HepG2 (cell line): ENCODE data around the gene CS. TPM values are rescaled to one million over a fixed set of nuclear protein-coding genes. Genes with fewer than 3 reads are reported as not detected.

Source experiments
- CAMTA2 ChIP-seq: sonication (generic); formaldehyde crosslinking; IDR thresholded peaks from 2 replicates; pipeline ENCODE4 v1.4.0; 2020; ENCODE audit warnings: mild to moderate bottlenecking, missing genetic modification reagents, borderline replicate concordance
- CBX5 ChIP-seq: sonication (generic); formaldehyde crosslinking; IDR thresholded peaks from 2 replicates; pipeline ENCODE4 v1.4.0; 2020; ENCODE audit warnings: missing genetic modification reagents, borderline replicate concordance
- CSRNP1 ChIP-seq: sonication (generic); formaldehyde crosslinking; IDR thresholded peaks from 2 replicates; pipeline ENCODE4 v1.8.1; 2023; ENCODE audit warnings: mild to moderate bottlenecking, missing genetic modification reagents
- DRAP1 ChIP-seq: IDR thresholded peaks from 2 replicates; pipeline ENCODE4 v1.6.1; 2016; ENCODE audit warnings: missing genetic modification reagents, missing compliant biosample characterization
- ERF ChIP-seq: IDR thresholded peaks from 2 replicates; pipeline ENCODE4 v1.6.1; 2018; ENCODE audit warnings: missing biosample characterization, missing genetic modification reagents
- FOXO1 ChIP-seq: sonication (generic); formaldehyde crosslinking; IDR thresholded peaks from 2 replicates; pipeline ENCODE4 v1.4.0; 2020; ENCODE audit warnings: missing genetic modification reagents
- GMEB1 ChIP-seq: sonication (generic); formaldehyde crosslinking; IDR thresholded peaks from 2 replicates; pipeline ENCODE4 v1.5.1; 2020; ENCODE audit warnings: missing genetic modification reagents, mild to moderate bottlenecking, borderline replicate concordance
- HDAC1 ChIP-seq: sonication (generic); formaldehyde crosslinking; IDR thresholded peaks from 2 replicates; pipeline ENCODE4 v1.5.1; 2020; ENCODE audit warnings: mild to moderate bottlenecking, missing genetic modification reagents
- MNT ChIP-seq: fragments of 450-650 bp; IDR thresholded peaks from 2 replicates; pipeline ENCODE4 v1.6.1; 2016
- MTA1 ChIP-seq: sonication (generic); formaldehyde crosslinking; IDR thresholded peaks from 2 replicates; pipeline ENCODE4 v1.4.0; 2020; ENCODE audit warnings: missing genetic modification reagents, mild to moderate bottlenecking, borderline replicate concordance
- POLR2G ChIP-seq: fragments of 200-400 bp; formaldehyde crosslinking; IDR thresholded peaks from 2 replicates; pipeline ENCODE4 v1.6.1; 2018; ENCODE audit warnings: mild to moderate bottlenecking, low read depth, low read length, moderate library complexity
- PPARG ChIP-seq: conservative IDR thresholded peaks from 2 replicates; pipeline ENCODE4 v1.6.1; 2016; ENCODE audit warnings: missing biosample characterization, missing genetic modification reagents
- TBX3 ChIP-seq: fragments of 450-650 bp; IDR thresholded peaks from 2 replicates; pipeline ENCODE4 v1.6.1; 2017; ENCODE audit warnings: antibody characterized with exemption, mild to moderate bottlenecking, inconsistent platforms, borderline replicate concordance
- ZNF331 ChIP-seq: sonication (generic); formaldehyde crosslinking; IDR thresholded peaks from 2 replicates; pipeline ENCODE4 v1.4.0; 2020; ENCODE audit warnings: missing genetic modification reagents
- ZNF431 ChIP-seq: sonication (generic); formaldehyde crosslinking; IDR thresholded peaks from 2 replicates; pipeline ENCODE4 v1.9.0; 2022; ENCODE audit warnings: missing genetic modification reagents, low read depth, mild to moderate bottlenecking, borderline replicate concordance
- ZNF446 ChIP-seq: sonication (generic); formaldehyde crosslinking; IDR thresholded peaks from 2 replicates; pipeline ENCODE4 v1.5.0; 2020; ENCODE audit warnings: mild to moderate bottlenecking, missing genetic modification reagents
- ZNF589 ChIP-seq: sonication (generic); formaldehyde crosslinking; conservative IDR thresholded peaks from 2 replicates; pipeline ENCODE4 v1.8.0; 2022; ENCODE audit warnings: mild to moderate bottlenecking, moderate library complexity, missing genetic modification reagents
- ZNF639 ChIP-seq: conservative IDR thresholded peaks from 2 replicates; pipeline ENCODE4 v1.6.1; 2018; ENCODE audit warnings: missing genetic modification reagents
- ZNF644 ChIP-seq: IDR thresholded peaks from 2 replicates; pipeline ENCODE4 v1.6.1; 2016; ENCODE audit warnings: low read depth
- ZSCAN22 ChIP-seq: sonication (generic); formaldehyde crosslinking; IDR thresholded peaks from 2 replicates; pipeline ENCODE4 v1.4.0; 2020; ENCODE audit warnings: mild to moderate bottlenecking, missing genetic modification reagents
- polyA plus RNA-seq, 8 experiments: library from polyadenylated mRNA; depleted of rRNA in 3 of 8; stranded (reverse) in 7 of 8; unstranded in 1 of 8; fragments of >200 nt; fragmentation: Illumina TruSeq in 4 of 8; extraction: Trizol in 4 of 8; gene quantifications; 2 replicates each; pipeline versions ENCODE4 v1.2.1 to v1.2.3, GENCODE V29; 2011 to 2016; ENCODE audit warnings: low read depth in 4 of 8, missing spikeins in 1 of 8, mixed read lengths in 1 of 8; ENCODE audit not compliant: insufficient read depth in 1 of 8
- total RNA-seq, 5 experiments: library from RNA; depleted of rRNA; stranded (reverse); fragments of >200 nt; fragmentation: Illumina TruSeq; extraction: Trizol; gene quantifications; 2 replicates each; pipeline ENCODE4 v1.2.3, GENCODE V29; 2016; ENCODE audit warnings: low read depth in 1 of 5

CS gene
- total and polyA plus RNA-seq, 2 of the 13 experiments (the other 11 are each of a cell fraction or from before 2014, with no cell fraction given), result 173 to 175 TPM

- TF ChIP-seq CSRNP1 (CRISPR knock-in tag), result peak; percentile 95
- peak; percentile 75 for TF ChIP-seq GMEB1 (CRISPR knock-in tag)
- TF ChIP-seq PPARG, result no peak
- peak; percentile 76; the same call in 1 of the 2 replicates for TF ChIP-seq CBX5
- peak; percentile 95; the same call in 1 of the 2 replicates for TF ChIP-seq HDAC1 (CRISPR knock-in tag)
- TF ChIP-seq ZNF639 (CRISPR knock-in tag), result 0 out of 2 replicates have a peak, but pooled peaks have one; percentile 60
- TF ChIP-seq ZNF331 (CRISPR knock-in tag), result peak; percentile 64; the same call in 1 of the 2 replicates
- peak; percentile 28; the same call in 1 of the 2 replicates for TF ChIP-seq ZNF644 (CRISPR knock-in tag)
- peak; percentile 48 for TF ChIP-seq DRAP1
- peak; percentile 85 for TF ChIP-seq ERF (CRISPR knock-in tag)
- no peak for TF ChIP-seq ZSCAN22 (CRISPR knock-in tag)
- peak; percentile 93 for TF ChIP-seq POLR2G
- TF ChIP-seq CAMTA2, result no peak
- TF ChIP-seq ZNF431 (CRISPR knock-in tag), result 0 out of 2 replicates have a peak, but pooled peaks have one; percentile 27
- TF ChIP-seq ZNF589 (CRISPR knock-in tag), result no peak
- TF ChIP-seq MTA1 (CRISPR knock-in tag), result peak; percentile 77; the same call in 1 of the 2 replicates
- peak; percentile 84; the same call in 1 of the 2 replicates for TF ChIP-seq ZNF446 (CRISPR knock-in tag)
- TF ChIP-seq MNT, result no peak
- TF ChIP-seq TBX3, result peak; percentile 84
- peak; percentile 47; the same call in 1 of the 2 replicates for TF ChIP-seq FOXO1
Observed at GRCh38 chr12:56266693-56267442, 33.3 kb downstream of the CS start, which contains the start of gene COQ10A (continued).
